H9 (cell line): ENCODE results near the gene NEDD9. TPM values are rescaled to one million over a fixed set of nuclear protein-coding genes. Genes with fewer than 3 reads are reported as not detected.

Source experiments
- DNase-seq: peaks from one replicate; pipeline ENCODE4 v3.0.0-alpha.2; 2017
- H2AFZ ChIP-seq: one replicate; pipeline ENCODE4 v1.6.1; 2013; ENCODE audit warnings: mild to moderate bottlenecking, low read length, control low read depth, moderate library complexity
- H2AK5ac ChIP-seq: 2 replicates; pipeline ENCODE4 v1.6.1; 2013; ENCODE audit warnings: low read length, control low read depth, mixed read lengths; ENCODE audit not compliant: insufficient read length
- H2BK120ac ChIP-seq: one replicate; pipeline ENCODE4 v1.6.1; 2013; ENCODE audit warnings: low read depth, mild to moderate bottlenecking, low read length, control low read depth, inconsistent platforms; ENCODE audit not compliant: poor library complexity, severe bottlenecking
- H2BK12ac ChIP-seq: 2 replicates; pipeline ENCODE4 v1.6.1; 2013; ENCODE audit warnings: low read length, control low read depth, mixed read lengths, low read depth; ENCODE audit not compliant: insufficient read length
- H2BK15ac ChIP-seq: 2 replicates; pipeline ENCODE4 v1.6.1; 2013; ENCODE audit warnings: low read depth, low read length, control low read depth
- H2BK20ac ChIP-seq: one replicate; pipeline ENCODE4 v1.6.1; 2013; ENCODE audit warnings: low read depth, mild to moderate bottlenecking, low read length, control low read depth, inconsistent platforms; ENCODE audit not compliant: poor library complexity, severe bottlenecking
- H2BK5ac ChIP-seq: 2 replicates; pipeline ENCODE4 v1.6.1; 2013; ENCODE audit warnings: low read length, control low read depth, mixed read lengths; ENCODE audit not compliant: insufficient read length
- H3K14ac ChIP-seq: 2 replicates; pipeline ENCODE4 v1.6.1; 2013; ENCODE audit warnings: low read length, control low read depth; ENCODE audit not compliant: insufficient read depth
- H3K18ac ChIP-seq: 2 replicates; pipeline ENCODE4 v1.6.1; 2013; ENCODE audit warnings: low read depth, mild to moderate bottlenecking, mixed read lengths, low read length, control low read depth; ENCODE audit not compliant: insufficient read length
- H3K23ac ChIP-seq: 2 replicates; pipeline ENCODE4 v1.6.1; 2013; ENCODE audit warnings: low read length, control low read depth, mixed read lengths, low read depth; ENCODE audit not compliant: insufficient read length
- H3K23me2 ChIP-seq: 2 replicates; pipeline ENCODE4 v1.6.1; 2013; ENCODE audit warnings: low read depth, mild to moderate bottlenecking, mixed read lengths, low read length, control low read depth; ENCODE audit not compliant: insufficient read length, poor library complexity, severe bottlenecking
- H3K27ac ChIP-seq: 2 replicates; pipeline ENCODE4 v1.5.1; 2013; ENCODE audit warnings: low read length, control low read depth, mixed read lengths, low read depth; ENCODE audit not compliant: insufficient read length
- H3K27me3 ChIP-seq: 2 replicates; pipeline ENCODE4 v1.6.1; 2013; ENCODE audit warnings: low read length, control low read depth, inconsistent platforms; ENCODE audit not compliant: insufficient read depth
- H3K4ac ChIP-seq: 2 replicates; pipeline ENCODE4 v1.6.1; 2013; ENCODE audit warnings: low read depth, mild to moderate bottlenecking, control low read depth, inconsistent platforms, low read length, moderate library complexity
- H3K4me1 ChIP-seq: 2 replicates; pipeline ENCODE4 v1.6.1; 2013; ENCODE audit warnings: low read length, control low read depth, inconsistent platforms; ENCODE audit not compliant: insufficient read depth
- H3K4me2 ChIP-seq: 2 replicates; pipeline ENCODE4 v1.6.1; 2013; ENCODE audit warnings: low read length, control low read depth, mixed read lengths; ENCODE audit not compliant: insufficient read length, insufficient read depth
- H3K56ac ChIP-seq: 2 replicates; pipeline ENCODE4 v1.6.1; 2013; ENCODE audit warnings: low read depth, mild to moderate bottlenecking, mixed read lengths, low read length, control low read depth; ENCODE audit not compliant: insufficient read length
- H3K79me1 ChIP-seq: 2 replicates; pipeline ENCODE4 v1.6.1; 2013; ENCODE audit warnings: low read depth, mild to moderate bottlenecking, moderate library complexity, low read length, control low read depth, inconsistent platforms; ENCODE audit not compliant: insufficient read depth, poor library complexity, severe bottlenecking
- H3K79me2 ChIP-seq: 2 replicates; pipeline ENCODE4 v1.6.1; 2013; ENCODE audit warnings: low read length, control low read depth, inconsistent platforms; ENCODE audit not compliant: insufficient read depth
- H3K9ac ChIP-seq: 2 replicates; pipeline ENCODE4 v1.6.1; 2013; ENCODE audit warnings: low read length, control low read depth, mixed read lengths; ENCODE audit not compliant: insufficient read length; ENCODE audit errors: extremely low read depth
- H3K9me3 ChIP-seq: one replicate; pipeline ENCODE4 v1.6.1; 2013; ENCODE audit warnings: low read depth, low read length, inconsistent platforms; ENCODE audit not compliant: control insufficient read depth
- H3T11ph ChIP-seq: one replicate; pipeline ENCODE4 v1.6.1; 2013; ENCODE audit warnings: mild to moderate bottlenecking, low read length, control low read depth, inconsistent platforms
- H4K20me1 ChIP-seq: one replicate; pipeline ENCODE4 v1.6.1; 2013; ENCODE audit not compliant: control insufficient read depth, insufficient read length, insufficient read depth
- H4K5ac ChIP-seq: 2 replicates; pipeline ENCODE4 v1.6.1; 2013; ENCODE audit warnings: low read depth, mild to moderate bottlenecking, mixed read lengths, low read length, control low read depth; ENCODE audit not compliant: insufficient read length
- H4K8ac ChIP-seq: replicated peaks from 2 replicates; pipeline ENCODE4 v1.6.1; 2013; ENCODE audit warnings: low read length, control low read depth, mixed read lengths, low read depth; ENCODE audit not compliant: insufficient read length
- H4K91ac ChIP-seq: 2 replicates; pipeline ENCODE4 v1.6.1; 2013; ENCODE audit warnings: low read depth, mild to moderate bottlenecking, moderate library complexity, mixed read lengths, low read length, control low read depth; ENCODE audit not compliant: insufficient read length
- H3K27ac Mint-ChIP-seq, 3 experiments: 2 replicates in 2 of 3; 3 replicates in 1 of 3; pipeline ENCODE4 v1.8.0; 2020 to 2021; ENCODE audit warnings: mixed read lengths in 3 of 3, mild to moderate bottlenecking in 1 of 3, moderate library complexity in 1 of 3
- H3K27me3 Mint-ChIP-seq: 2 replicates; pipeline ENCODE4 v1.8.0; 2021; ENCODE audit warnings: low read depth, mild to moderate bottlenecking, moderate library complexity, mixed read lengths
- H3K36me3 Mint-ChIP-seq, 3 experiments: 2 replicates in 2 of 3; 3 replicates in 1 of 3; pipeline ENCODE4 v1.8.0; 2020 to 2021; ENCODE audit warnings: low read depth in 3 of 3, mixed read lengths in 3 of 3; ENCODE audit not compliant: insufficient read depth in 1 of 3
- H3K4me1 Mint-ChIP-seq, 2 experiments: 2 replicates each; pipeline ENCODE4 v1.8.0; 2020; ENCODE audit warnings: mixed read lengths in 2 of 2
- H3K4me3 Mint-ChIP-seq, 2 experiments: 2 replicates in 1 of 2; 3 replicates in 1 of 2; pipeline ENCODE4 v1.8.0; 2020 to 2021; ENCODE audit warnings: mild to moderate bottlenecking in 2 of 2, mixed read lengths in 2 of 2, moderate library complexity in 1 of 2
- H3K9me3 Mint-ChIP-seq, 2 experiments: 2 replicates in 1 of 2; 3 replicates in 1 of 2; pipeline ENCODE4 v1.8.0; 2020; ENCODE audit warnings: mild to moderate bottlenecking in 2 of 2, mixed read lengths in 2 of 2, moderate library complexity in 1 of 2
- CTCF ChIP-seq: fragments of 200-600 bp; sonication (generic); conservative IDR thresholded peaks from 3 replicates; pipeline ENCODE4 v1.8.0; 2021; ENCODE audit warnings: antibody characterized with exemption, mild to moderate bottlenecking
- WGBS: extraction: QIAGEN DNeasy Blood & Tissue Kit; methylation state at CpG from one replicate; pipeline ENCODE4 v1.1.7; 2013; ENCODE audit warnings: missing lambda C conversion rate, low lambda C conversion rate, mixed read lengths; ENCODE audit not compliant: insufficient read length; ENCODE audit errors: extremely low coverage; 5-methylcytosine and 5-hydroxymethylcytosine counted together
- total RNA-seq: library from RNA; stranded (reverse); gene quantifications from 2 replicates; pipeline ENCODE4 v1.2.1, GENCODE V29; 2021

The NEDD9 gene
- total RNA-seq, 1 experiment from 2014 or later: 5.5 TPM

GRCh38 chr6:11164717-11165646 is 67.5 kb downstream of the NEDD9 start:
- H3K27ac ChIP-seq: no peak overlapping the region
- no peak overlapping the region for H2BK120ac ChIP-seq
- H3K56ac ChIP-seq: no peak overlapping the region
- no peak overlapping the region for H2BK5ac ChIP-seq
- no peak overlapping the region for H2BK12ac ChIP-seq
- H3K4me1 Mint-ChIP-seq: peaks cover 16 to 17% of the 10 kb centered on the region in 2 experiments
- H3K4me3 Mint-ChIP-seq: no peak overlapping the region
- no peak overlapping the region; the same call in 1 of the 2 replicates for H3K14ac ChIP-seq
- H2BK20ac ChIP-seq: no peak overlapping the region
- peak overlapping the region in 1 of 3 experiments; percentile 63; a peak in 1 of 7 replicates for H3K27ac Mint-ChIP-seq
- no peak overlapping the region for H4K8ac ChIP-seq
- no peaks in the 10 kb centered on the region for H4K20me1 ChIP-seq
- no peaks in the 10 kb centered on the region for H3K36me3 Mint-ChIP-seq
- no peak overlapping the region for H2AK5ac ChIP-seq
- H3K79me1 ChIP-seq: no peaks in the 10 kb centered on the region
- no peak overlapping the region for H3K4ac ChIP-seq
- WGBS: no CpG with 5 or more reads among the region's 20 CpGs
- no peaks in the 10 kb centered on the region for H3K79me2 ChIP-seq
- H4K91ac ChIP-seq: no peak overlapping the region
- no peaks in the 10 kb centered on the region for H3K9me3 ChIP-seq
- no peak for DNase-seq
- no peak for TF ChIP-seq CTCF
- no peak overlapping the region for H3T11ph ChIP-seq
- H3K23me2 ChIP-seq: no peaks in the 10 kb centered on the region
- no peak overlapping the region for H3K9ac ChIP-seq
- H3K4me2 ChIP-seq: no peak overlapping the region
- H3K18ac ChIP-seq: no peak overlapping the region
- no peaks in the 10 kb centered on the region for H3K27me3 Mint-ChIP-seq
- H3K27me3 ChIP-seq: no peaks in the 10 kb centered on the region
- H3K9me3 Mint-ChIP-seq: no peaks in the 10 kb centered on the region
- H3K23ac ChIP-seq: no peak overlapping the region
- peaks cover 4% of the 10 kb centered on the region; the same call in 1 of the 2 replicates for H3K4me1 ChIP-seq
- no peak overlapping the region for H2BK15ac ChIP-seq
- H4K5ac ChIP-seq: no peak overlapping the region
- no peak overlapping the region for H2AFZ ChIP-seq
